AG04450 (cell line): ENCODE results near the gene ZDHHC14. TPM values are rescaled to one million over a fixed set of nuclear protein-coding genes. Genes with fewer than 3 reads are reported as not detected.

Experiments
- CTCF ChIA-PET: fragments of 300-600, 350-600 bp; formaldehyde crosslinking; extraction: SDS; loops from one replicate; lab custom pipeline; 2022; ENCODE audit warnings: antibody characterized with exemption, inconsistent platforms; lab: Charles Lee
- POLR2A ChIA-PET: fragments of 350-600 bp; formaldehyde crosslinking; extraction: SDS; loops from one replicate; lab custom pipeline; 2021; ENCODE audit warnings: antibody characterized with exemption, inconsistent platforms; lab: Yijun Ruan, JAX
- DNase-seq: peaks from one replicate; pipeline ENCODE4 v3.0.0-alpha.2; 2011; ENCODE audit warnings: low read depth, low spot score
- H3K27ac ChIP-seq: one replicate; pipeline ENCODE4 v1.5.1; 2012; ENCODE audit warnings: low read depth, low read length, control low read depth
- H3K27me3 ChIP-seq: one replicate; pipeline ENCODE4 v1.6.0; 2012; ENCODE audit warnings: low read length; ENCODE audit not compliant: control insufficient read depth, insufficient read depth
- H3K4me3 ChIP-seq: 2 replicates; pipeline ENCODE4 v1.5.1; 2011; ENCODE audit warnings: mild to moderate bottlenecking, low read depth, low read length, control low read depth
- H3K9me3 ChIP-seq: 2 replicates; pipeline ENCODE4 v1.5.1; 2012; ENCODE audit warnings: low read length; ENCODE audit not compliant: control insufficient read depth, insufficient read depth
- polyA plus RNA-seq: library from polyadenylated mRNA; depleted of rRNA; stranded (reverse); fragments of >200 nt; gene quantifications from 2 replicates; pipeline ENCODE4 v1.2.3, GENCODE V29; 2011
- TF ChIP-seq, protein P1 (sequence below): IDR thresholded peaks from 2 replicates; pipeline ENCODE4 v1.5.1; 2011; ENCODE audit warnings: low read depth, low read length, control low read depth, inconsistent platforms

Gene ZDHHC14
- polyA plus RNA-seq, 1 experiment: 2.2 TPM

DNA sequence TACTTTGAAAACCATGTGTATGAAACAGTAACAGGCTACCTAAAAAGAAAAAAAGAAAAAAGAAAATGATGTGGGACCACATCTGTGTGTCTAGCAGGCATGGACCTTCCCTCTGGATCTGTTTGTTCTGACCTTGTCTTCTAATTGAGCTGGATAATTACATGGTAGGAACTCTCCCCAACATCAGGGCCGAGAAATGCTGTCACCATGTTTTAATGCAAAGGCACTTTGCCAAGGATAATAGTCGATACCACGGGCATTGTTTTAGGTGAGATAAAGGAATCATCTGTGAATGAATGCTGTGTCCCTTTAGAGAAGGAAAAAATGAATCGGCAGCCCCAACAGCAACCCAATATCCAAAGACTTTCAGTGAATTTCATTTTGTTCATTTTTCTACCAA, 149.1 kb downstream of the ZDHHC14 start:
- POLR2A ChIA-PET: no interaction called here

DNA sequence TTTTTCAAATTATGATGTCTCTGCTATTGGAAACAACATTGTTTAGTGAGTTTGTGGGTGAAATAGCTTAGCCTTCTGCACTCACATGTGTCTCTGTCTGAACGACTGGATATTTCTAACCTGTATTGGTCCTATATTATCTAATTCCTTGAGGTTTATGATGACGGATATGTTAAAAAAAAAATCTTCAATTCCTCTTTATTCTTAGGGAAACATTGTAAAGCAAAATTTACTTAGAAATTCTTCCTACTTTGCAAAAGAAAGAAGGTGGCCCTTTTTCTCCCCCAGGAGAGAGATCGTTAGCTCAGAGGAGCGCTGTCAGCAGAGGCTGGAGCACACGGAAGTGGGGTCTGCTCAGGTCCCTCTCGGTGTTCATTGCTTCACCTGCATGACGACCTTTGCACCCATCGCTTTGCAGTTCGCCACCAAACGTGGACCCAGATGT, 149.8 kb downstream of the ZDHHC14 start:
- Histone ChIP-seq H3K27me3 (no peaks in the 10 kb centered on the region), H3K4me3 (no peak overlapping the region), H3K27ac (no peak overlapping the region), H3K9me3 (no peaks in the 10 kb centered on the region)
- no peak for DNase-seq
- ChIA-PET POLR2A (no interaction called here), CTCF (interaction anchor here (1.2 kb wide), 1 partner anchor 10 kb away, joined by 4 read pairs; no protein-coding TSS in a partner anchor)
- TF ChIP-seq, protein P1, sequence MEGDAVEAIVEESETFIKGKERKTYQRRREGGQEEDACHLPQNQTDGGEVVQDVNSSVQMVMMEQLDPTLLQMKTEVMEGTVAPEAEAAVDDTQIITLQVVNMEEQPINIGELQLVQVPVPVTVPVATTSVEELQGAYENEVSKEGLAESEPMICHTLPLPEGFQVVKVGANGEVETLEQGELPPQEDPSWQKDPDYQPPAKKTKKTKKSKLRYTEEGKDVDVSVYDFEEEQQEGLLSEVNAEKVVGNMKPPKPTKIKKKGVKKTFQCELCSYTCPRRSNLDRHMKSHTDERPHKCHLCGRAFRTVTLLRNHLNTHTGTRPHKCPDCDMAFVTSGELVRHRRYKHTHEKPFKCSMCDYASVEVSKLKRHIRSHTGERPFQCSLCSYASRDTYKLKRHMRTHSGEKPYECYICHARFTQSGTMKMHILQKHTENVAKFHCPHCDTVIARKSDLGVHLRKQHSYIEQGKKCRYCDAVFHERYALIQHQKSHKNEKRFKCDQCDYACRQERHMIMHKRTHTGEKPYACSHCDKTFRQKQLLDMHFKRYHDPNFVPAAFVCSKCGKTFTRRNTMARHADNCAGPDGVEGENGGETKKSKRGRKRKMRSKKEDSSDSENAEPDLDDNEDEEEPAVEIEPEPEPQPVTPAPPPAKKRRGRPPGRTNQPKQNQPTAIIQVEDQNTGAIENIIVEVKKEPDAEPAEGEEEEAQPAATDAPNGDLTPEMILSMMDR: no peak

More for the DNA sequence above, 149.1 kb downstream of the ZDHHC14 start:
- Histone ChIP-seq H3K27ac (no peak overlapping the region), H3K9me3 (0 out of 2 replicates have a peak, but pooled peaks cover 1% of the 10 kb centered on the region), H3K27me3 (no peaks in the 10 kb centered on the region), H3K4me3 (no peak overlapping the region)
- CTCF ChIA-PET: interaction anchor here (1.2 kb wide), 1 partner anchor 9 kb away, joined by 4 read pairs; no protein-coding TSS in a partner anchor
- TF ChIP-seq, protein P1: no peak
- no peak for DNase-seq

DNA sequence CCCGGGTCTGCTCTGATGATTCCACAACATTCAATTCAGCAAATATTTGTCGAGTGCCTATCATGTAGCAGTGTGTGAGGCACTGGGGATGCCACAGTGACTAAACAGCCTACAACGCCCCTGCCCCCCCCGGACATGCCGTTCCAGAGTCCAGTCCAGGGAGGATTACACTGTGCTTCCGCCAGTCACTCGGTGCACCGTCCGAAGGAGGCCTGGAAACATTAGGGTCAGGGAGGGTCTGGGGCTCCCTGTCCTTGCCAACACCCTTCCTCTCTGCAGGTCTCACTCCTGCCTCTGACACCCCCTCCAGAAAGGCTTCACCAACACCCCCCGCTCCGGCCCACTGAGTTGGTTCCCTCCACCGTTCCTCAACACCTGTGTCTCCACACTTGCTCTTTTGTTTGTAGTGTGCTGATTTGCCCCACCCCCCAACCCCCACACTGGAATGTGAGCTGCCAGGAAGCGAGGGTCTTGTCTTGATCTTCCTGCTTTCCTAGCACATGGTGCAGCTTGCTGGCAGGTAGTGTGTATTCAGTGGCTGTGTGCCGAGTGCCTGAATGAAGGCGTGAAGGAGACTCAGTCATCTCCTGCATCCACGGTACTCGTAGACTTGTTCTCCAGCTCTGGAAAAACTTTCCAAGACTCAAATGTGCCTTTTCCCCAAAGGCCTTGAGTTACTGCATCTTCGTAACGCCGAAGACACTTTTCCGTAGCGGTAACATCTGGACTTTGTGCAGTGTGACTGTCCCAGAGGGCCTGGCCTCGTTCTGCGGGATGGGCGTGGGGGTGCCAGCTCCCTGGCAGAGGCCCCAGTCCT, 150.4 kb downstream of the ZDHHC14 start:
- CTCF ChIA-PET: interaction anchor here (1.2 kb wide), 1 partner anchor 10 kb away, joined by 4 read pairs; no protein-coding TSS in a partner anchor
- TF ChIP-seq, protein P1: no peak
- H3K27me3 ChIP-seq: no peaks in the 10 kb centered on the region

DNA sequence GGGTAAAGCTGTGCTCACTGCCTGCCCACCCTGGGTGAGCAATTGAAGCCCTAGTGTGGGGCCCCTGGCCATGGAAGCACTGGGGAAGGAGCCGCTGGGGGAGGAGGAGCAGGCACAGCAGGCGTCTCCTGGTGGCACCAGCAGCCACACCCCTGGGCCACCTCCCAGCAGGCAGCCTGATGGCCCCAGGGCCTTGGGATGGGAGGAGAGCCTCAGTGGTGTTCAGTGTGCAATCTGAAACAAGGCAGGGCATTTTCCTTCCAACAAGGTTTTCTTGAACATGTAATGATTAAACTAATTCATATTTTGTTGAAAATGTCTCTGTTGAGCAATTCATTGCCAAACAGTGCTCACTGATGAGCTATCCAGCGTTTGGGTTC, 151.0 kb downstream of the ZDHHC14 start:
- CTCF ChIA-PET: no interaction called here
- no peak overlapping the region for H3K27ac ChIP-seq
- no peak for DNase-seq
- no peaks in the 10 kb centered on the region for H3K9me3 ChIP-seq
- POLR2A ChIA-PET: no interaction called here
- H3K27me3 ChIP-seq: no peaks in the 10 kb centered on the region
- TF ChIP-seq, protein P1: no peak
- H3K4me3 ChIP-seq: no peak overlapping the region

More for the DNA sequence above, 150.4 kb downstream of the ZDHHC14 start:
- Histone ChIP-seq H3K4me3 (no peak overlapping the region), H3K27ac (no peak overlapping the region), H3K9me3 (no peaks in the 10 kb centered on the region)
- no peak for DNase-seq
- POLR2A ChIA-PET: no interaction called here
